Measurements from ENCODE around the gene FXYD7.

Gene FXYD7

DNA sequence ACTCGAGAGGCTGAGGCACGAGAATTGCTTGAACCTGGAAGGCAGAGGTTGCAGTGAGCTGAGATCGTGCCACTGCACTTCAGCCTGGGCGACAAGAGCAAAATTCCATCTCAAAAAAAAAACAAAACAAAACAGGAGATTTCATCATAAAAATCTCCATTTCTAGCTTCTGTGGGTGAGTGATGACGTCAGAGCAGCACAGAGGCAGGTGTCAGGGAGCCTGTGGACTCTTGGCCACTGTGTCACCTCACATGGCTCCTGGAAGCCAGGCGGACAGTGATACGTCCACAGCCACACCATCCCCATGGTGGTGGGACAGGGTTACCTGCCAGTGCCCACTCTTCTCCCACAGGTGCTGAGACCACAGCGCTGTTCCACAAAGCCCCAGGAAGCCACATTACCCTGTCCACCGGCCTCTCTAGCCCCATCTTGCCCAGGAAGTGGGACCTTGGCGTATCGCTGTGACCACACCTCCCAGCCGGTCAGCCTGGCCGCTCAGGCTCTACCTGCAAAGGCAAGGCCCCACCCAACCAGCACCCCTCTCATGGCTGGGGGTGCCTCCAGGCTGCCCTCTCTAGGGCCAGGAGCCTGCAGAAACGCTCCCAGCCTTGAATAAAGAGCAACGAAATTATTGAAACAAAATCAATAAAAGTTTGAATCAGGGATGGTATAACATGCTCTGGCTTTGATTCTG, 29.9 kb upstream of the FXYD7 start:
- no peak for DNase-seq

DNA sequence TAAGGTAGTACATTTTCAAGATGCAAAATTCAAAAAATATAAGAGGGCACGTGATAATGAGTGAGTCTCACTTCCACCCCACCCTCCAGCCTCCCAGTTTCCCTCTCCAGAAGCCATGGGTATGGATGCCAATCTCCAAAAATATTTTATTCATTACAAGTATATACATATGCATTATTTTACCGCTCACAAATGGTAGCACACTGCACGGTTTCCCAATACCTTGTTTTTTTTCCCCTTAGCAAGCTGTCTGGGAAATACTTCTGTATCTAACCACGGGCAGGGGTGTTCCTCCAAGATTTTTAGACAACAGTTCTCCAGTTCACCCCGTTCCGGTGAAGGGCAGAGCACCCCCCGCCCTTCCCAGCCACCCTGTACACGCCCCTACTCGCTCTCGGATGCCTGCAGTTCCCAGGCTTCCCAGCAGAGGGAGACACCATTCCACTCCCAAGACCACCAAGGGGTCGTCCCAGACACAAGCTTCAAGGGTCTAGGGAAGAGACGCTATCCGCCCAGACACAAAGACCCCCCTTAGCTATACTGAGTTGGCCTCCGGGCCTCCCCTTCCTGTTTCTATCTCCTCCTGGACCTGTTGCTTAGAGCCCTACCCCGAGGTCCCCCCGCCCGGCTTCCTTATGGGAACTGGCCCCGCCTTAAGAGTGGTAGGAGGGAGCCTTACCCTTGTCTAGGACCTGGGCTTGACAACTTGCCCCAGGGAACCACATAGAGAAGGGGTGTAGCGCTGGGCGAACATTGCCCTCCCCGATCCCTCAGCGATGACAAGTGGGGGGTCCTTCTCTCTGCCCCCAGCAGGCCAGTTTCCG, 28.5 kb upstream of the FXYD7 start:
- peak; percentile 62 to 69 for DNase-seq

DNA sequence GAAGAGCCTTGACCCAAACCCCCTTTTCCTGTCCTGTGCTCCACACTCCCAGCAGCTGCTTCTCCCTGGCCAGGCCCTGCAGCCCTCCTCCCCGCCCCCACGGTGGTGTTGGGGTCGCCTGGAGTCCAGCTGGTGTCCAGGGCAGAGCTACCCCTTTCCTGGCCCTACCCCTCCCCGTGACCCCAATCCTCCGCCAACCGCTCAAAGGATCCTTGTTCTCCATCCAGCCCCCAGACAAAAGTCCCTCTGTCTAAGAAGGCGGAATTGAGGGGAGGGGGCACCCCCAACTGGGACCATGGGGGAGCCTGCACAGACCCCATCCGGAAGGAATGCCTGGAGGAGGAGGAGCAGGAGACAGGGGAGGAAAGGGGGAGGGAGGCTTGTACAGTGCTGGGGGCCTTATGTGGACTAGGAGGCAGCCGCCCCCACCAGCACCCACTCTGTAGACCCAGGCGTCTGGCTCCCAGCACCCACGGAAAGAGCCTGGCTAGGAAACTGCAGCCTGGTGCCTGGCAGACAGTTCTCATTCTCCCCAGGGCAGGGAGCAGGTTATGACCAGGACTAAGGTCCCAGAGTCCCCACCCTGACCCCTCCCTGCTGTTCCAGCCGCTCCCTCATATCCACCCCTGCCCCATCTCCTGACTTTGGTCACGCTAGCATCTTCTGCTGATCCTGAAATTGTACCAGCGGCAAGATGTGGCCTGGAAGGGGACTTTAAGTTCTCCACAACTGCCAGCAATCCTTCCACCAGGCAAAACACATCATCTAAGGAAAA, 27.7 kb upstream of the FXYD7 start, which contains the start of gene FXYD3:
TSS of gene FXYD3 (plus strand) at position 647 of the 775 bp plus-strand sequence. CDS start 3,554 bp downstream, outside the sequence.
- DNase-seq: no peak

DNA sequence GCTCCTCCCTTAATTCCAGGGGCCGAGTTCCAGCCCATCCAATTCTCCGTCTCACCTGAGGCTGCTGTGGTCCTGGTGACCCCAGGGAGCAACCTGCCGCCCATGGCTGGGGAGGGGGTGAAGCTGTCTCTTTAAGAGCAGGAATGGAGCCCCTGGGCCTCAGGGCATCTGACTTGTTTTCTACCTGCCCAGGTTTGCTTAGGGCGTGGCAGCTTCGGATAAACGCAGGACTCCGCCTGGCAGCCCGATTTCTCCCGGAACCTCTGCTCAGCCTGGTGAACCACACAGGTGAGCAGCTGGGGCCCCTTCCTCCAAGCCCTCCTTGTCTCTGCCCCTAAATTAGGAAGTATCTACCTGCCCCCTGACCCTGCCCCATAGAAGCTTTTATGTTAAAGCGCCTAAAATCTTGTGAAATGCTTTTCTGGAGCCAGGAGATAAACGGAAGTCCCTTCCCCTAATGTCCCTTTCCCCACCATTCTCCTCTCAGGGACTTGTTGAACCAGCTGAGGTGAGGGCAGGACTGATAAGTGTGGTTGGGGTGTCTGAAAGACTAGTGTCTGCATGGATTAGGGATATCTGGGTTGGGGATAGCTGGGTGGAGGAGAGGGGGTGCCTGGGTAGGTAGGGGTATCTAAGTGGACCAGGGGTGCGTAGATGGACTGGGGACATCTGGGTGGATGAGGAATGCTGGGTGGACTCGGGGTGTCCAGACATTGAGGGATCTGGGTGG, 26.8 kb upstream of the FXYD7 start:
- no peak for DNase-seq

DNA sequence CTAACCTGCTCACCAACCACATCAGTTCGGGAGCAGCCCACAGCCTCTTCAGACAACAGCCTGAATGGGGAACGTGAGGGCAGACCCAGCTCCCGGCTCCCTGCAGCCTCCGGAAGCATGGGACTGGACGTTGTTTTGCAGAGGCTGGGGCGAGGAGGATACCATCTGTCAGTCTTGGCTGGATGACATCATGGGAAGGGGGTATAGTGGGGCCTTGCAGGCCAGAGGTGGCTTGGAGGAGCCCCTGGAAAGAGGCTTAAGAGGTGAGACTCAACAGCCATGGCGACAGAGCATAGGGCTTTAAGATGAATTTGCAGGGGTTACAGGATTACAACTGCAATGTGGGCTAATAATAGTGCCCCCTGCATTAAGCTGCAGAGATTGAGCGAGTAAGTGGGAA, 25.9 kb upstream of the FXYD7 start:
- DNase-seq: no peak

DNA sequence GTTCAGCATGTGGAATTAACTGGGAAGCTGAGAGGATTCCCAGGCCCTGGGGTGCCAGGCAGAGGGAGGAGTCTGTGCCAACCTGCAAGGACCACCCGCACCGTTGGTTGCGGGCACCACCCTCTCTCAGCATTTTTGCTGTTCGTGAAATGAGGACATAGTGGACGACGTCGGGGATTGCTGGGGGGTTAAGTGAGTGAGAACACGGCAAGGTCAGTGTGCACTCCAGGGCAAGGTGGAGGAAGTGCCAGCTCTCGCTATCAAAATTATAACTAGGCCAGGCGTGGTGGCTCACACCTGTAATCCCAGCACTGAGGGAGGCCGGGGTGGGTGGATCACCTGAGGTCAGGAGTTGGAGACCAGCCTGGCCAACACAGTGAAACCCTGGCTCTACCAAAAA, 25.3 kb upstream of the FXYD7 start:
- no peak for DNase-seq

DNA sequence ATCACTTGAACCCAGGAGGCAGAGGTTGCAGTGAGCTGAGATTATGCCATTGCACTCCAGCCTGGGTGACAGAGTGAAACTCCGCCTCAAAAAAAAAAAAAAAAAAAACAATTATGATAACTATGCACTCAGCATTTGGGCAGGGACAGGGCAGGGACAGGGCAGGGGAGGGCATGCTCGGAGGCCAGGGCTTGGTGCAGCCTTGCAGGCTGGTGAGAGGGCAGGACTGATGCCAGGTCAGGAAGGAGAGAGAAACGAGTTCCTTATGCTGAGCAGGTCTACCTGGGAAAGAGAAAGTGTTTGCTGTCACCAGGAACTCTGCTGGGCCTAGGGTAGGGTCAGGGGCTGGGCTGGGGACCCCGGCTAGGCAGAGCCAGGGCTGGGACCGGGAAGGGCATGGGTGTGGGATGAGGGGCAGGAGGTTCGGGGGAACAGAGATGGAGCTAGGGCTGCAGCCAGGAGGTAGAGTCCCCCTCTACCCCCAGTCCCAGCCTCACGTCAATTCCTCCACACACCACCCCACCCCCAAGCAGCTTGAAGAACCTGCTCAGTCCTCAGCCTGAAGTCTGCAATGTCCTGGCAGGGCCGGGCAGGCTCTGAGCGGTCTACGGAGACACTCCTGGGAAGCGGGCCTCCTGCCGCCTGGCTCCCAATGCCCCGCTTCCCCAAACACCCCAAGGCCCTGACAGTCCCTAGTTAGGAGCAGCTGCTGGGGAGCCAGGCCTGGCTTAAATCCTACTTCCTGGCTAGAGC, 24.6 kb upstream of the FXYD7 start:
- DNase-seq: no peak

DNA sequence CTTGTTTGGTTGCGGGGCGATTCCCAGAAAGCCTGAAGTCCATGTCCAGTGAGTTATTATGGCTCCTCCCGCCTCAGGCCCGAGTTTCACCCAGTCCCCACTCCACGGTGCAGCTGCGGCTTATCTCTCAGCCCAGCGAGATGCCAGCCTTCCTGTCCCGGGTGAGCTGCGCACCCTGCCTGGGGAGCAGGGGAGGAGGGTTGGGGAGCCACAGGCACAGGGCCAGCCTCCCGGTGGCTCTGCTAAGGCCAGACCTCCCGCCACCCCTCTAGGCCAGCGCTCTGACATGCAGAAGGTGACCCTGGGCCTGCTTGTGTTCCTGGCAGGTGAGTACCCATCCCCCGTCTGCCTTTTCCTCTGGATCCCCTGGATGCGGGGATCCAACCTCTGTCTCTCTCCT, 24.0 kb upstream of the FXYD7 start:
- DNase-seq: no peak

DNA sequence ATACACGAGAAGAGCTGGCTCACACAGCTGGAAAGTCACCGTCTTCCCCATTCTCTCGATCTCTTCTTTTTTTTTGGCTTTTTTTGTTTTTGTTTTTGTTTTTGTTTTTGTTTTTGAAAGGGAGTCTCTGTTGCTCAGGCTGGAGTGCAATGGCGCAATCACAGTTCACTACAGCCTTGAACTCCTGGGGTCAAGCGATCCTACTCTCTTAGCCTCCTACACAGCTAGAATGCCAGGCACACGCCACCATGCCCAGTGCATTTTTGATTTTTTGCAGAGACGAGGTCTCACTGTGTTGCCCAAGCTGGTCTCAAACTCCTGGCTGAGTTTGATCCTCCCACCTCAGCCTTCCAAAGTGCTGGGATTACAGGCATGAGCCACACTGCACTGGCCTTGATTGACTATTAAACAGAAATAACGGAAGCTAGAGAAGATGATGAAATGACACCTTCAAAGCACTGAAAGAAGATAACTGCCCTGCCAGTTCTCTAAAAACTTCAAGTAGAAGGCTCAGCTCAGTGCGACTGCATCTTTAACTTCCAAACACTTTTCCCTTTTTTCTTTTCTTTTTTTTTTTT, 23.4 kb upstream of the FXYD7 start:
- DNase-seq: no peak

DNA sequence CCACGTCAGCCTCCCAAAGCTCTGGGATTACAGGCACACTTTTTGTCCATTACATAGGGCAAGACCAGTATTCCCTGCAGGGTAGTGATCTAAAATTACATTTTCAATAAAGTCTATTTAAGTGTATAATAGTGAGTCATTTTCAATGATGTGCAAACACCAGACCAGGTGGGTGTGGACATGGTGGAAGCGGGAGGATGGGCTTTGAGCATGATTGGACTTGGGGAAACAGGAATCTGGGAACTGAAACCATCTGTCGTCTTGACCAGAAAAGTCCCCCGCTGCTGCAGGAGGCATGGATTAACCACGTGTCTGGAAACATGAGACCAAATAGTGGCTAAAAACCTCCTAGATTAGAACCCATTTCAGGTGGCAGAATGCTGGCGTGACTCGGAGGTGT, 22.6 kb upstream of the FXYD7 start:
- DNase-seq: no peak

DNA sequence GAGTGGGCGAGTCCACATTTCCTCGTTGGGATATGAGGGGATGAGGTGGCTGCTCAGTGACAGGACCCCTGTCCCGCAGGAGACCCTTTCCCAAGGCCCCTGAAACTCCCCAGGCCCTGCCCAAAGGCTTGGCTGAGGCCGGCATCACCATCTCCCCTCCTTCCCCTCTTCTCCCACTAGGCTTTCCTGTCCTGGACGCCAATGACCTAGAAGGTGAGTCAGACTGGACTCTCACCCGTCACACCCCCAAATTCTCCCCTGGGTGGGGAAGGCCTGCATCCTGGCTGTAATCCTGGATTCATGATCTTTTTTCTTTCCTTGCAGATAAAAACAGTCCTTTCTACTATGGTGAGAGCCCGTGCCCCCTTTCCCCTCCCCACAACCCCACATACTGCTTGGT, 22.2 kb upstream of the FXYD7 start:
- no peak for DNase-seq

DNA sequence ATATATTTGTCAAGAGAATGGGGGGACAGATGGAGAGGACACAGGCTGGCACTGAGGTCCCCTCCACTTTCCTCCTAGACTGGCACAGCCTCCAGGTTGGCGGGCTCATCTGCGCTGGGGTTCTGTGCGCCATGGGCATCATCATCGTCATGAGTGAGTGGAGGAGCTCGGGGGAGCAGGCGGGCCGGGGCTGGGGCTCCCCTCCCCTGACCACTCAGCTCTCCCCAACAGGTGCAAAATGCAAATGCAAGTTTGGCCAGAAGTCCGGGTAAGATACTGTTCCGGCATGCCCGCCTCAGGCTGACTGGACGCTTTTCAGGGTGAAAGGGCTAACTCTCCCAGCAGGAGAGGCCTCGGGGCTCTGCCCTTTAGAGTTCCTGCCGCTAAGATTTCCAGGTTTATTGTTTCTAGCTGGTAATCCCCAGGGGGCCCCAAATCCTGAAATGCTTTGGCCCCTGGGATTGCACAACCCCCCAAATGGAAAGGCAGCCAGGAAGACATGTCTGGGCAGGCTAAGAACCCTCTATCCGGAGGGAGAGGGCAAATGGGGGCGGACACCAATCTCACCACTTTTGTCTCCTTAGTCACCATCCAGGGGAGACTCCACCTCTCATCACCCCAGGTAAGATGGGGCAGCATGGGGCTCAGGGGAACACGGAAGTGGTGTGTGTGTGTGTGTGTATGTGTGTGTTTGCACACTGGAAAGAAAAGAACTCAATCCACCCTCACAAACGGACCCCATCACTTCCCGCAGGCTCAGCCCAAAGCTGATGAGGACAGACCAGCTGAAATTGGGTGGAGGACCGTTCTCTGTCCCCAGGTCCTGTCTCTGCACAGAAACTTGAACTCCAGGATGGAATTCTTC, 20.1 kb upstream of the FXYD7 start:
- no peak for DNase-seq

DNA sequence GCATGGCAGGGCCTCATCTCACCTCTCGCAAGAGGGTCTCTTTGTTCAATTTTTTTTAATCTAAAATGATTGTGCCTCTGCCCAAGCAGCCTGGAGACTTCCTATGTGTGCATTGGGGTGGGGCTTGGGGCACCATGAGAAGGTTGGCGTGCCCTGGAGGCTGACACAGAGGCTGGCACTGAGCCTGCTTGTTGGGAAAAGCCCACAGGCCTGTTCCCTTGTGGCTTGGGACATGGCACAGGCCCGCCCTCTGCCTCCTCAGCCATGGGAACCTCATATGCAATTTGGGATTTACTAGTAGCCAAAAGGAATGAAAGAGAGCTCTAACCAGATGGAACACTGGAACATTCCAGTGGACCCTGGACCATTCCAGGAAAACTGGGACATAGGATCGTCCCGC, 19.5 kb upstream of the FXYD7 start:
- no peak for DNase-seq

DNA sequence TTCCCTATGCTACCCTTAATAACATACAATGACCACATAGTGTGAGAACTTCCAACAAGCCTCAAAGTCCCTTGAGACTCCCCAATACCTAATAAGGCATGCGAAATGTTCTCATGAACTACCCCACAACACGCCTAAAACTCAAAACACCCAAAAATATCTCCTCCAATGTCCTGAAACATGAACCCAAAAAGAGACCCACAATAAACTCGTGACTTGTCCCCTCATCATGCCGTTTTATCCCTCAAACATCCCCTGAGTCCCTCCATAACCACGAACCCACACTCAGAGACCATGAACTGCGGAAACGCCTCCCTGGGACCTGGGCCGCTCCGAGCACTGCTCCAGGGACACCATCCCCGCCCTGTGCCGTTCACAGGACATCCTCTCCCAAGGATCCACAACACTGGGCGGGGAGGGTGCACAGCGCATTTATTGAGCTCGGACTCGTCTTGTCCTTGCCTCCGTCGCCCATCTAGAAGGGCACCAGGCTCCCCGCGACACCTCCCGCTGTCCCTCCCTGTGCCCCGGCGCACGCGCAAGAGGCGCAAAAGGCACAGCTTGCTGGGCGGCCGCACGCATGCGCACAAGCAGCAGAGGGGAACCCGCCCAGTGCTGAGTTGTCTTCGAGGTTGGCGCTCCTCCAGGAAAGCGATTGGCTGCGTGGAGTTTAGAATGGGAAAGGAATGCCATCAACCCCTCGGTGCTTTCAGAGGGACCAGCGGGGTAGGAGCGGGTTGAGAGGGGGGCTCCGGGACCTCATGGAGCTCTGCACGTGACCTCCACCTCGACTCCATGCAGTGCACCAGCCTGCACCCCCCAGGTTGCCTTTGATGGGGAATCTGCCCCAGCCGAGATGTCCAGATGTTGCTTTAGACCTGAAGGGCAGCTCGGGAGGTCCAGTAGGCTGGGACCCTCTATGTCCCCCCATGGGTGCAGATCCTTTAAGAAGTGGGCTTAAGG, 18.7 kb upstream of the FXYD7 start:
- DNase-seq: peak; percentile 51 to 54

DNA sequence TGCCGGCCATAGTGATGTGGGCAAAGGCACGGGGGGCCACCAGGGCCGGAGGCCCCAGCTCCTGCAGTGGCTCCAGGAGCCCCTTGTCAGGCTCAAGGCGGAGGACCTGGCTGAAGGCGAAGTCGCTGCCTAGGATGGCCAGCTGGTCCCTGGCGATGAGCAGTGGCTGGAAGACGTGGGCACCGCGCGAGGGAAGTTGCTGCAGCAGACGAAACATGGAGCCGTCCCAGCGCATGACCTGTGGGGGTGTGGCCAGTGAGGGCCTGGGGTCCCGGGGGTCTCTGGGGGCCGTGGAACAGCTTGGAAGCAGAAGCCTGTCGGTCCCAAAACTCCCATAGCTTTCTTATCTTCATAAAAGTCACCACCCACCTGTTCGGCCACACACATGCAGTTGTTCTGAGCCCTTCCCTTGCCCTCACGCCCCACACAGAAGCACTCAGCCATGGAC, 17.8 kb upstream of the FXYD7 start:
- no peak for DNase-seq

DNA sequence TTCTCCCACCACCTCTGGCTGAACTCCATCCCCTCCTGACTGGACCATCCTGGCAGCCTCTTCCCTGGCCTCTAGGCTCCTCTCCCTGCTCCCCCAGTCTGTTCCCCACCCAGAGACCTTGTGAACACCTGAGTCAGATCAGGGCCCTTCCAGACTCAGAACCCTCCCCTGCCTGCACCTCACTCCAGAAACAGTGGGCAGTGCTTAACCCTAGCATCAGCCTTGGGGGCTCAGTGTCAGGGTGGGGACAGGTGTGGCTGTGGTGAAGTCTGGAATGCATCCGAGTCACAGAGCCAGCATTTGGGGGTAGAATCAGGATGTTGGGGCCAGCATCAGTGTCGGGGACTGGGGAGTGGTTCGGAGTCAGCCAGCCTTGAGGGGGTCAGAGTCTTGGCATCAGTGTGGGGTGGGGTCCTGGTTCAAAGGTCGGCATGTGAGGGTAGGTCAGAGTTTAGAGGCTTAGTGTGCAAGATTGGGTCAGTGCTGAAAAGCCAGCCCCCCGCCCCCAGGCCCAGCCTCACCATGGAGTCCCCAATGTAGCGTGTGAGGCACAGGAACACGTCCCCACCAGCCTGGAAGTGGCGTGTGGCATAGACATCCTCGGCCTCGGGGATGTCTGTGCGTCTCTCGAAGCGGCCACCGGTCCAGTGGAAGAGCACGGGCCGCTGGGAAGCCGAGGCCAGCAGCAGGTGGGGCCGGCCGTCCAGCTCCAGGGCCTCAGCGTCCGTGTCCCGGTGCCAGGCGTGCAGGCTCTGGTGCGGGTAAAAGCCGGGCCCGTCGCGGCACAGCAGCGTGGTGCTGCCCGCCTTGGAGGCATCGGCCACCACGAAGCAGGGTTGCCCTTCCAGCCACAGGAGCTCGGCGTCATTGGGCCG, 17.1 kb upstream of the FXYD7 start:
- no peak for DNase-seq

DNA sequence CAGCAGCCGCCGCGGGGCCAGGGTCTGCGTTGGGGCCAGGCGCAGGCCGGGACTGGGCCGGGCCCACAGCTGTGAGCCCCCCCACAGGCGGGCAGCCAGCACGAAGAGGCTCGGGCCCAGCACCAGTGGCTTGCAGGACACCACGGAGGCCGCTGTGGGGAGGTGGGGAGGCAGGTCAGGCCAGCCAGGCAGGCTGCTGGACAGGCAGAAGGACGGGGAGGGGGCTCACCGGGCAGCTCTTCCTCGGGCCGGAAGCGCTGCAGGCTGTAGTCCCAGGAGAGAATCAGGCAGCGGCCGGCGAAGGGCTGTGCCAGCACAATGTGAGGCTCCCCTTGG, 16.5 kb upstream of the FXYD7 start:
- no peak for DNase-seq

DNA sequence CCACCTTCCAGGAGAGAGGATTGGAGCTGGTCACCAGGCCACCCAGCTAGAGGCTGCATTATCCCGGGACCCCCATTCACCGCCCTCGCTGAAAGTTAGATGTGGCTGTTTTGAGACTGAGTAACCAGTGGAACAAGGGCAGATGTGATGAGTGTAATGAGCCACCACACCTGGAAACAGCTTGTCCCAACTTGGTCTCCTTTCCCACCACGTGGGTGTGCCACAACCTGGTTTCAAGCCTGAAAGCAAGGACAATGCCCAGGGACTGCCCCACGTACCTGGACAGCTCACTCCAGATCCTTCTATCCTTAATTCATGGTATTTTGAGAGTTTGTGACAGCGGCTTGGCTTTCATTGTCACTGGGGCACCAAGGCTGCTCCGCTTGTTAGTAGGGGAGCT, 15.2 kb upstream of the FXYD7 start:
- no peak for DNase-seq

Measured in Kasumi-1 (cell line).